ENCODE results near the gene TINCR. TPM values are rescaled to one million over a fixed set of nuclear protein-coding genes. Genes with fewer than 3 reads are reported as not detected.

Gene TINCR
- polyA plus RNA-seq, 1 donor from 2014 or later, result 2.0 TPM

DNA sequence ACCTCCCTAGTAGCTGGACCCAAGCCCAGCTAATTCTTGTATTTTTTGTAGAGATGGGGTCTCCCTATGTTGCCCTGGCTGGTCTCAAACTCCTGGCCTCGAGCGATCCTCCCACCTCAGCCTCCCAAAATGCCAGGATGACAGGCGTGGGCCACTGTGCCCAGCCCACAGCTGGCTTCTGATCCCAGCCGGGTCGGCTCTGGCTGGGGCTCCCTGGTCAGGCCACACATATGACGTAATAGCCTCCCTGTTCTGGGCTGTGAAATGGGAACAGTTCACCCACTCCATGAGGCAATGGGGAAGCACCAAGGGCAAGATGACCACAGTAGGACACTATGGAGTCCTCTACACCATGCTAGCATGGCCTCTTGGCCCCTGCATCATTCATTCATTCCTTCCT, 41.1 kb downstream of the TINCR start:
- TF ChIP-seq SMC3 (conservative IDR thresholded peaks at IDR 0.05; ENCODE audit: poor library complexity) (no peak), TAF1 (IDR thresholded peaks at IDR 0.05; ENCODE audit: low read depth) (no peak), EZH2 (IDR thresholded peaks at IDR 0.05; ENCODE audit: borderline replicate concordance, insufficient read depth, low read length, poor library complexity, severe bottlenecking) (no peak), POLR2AphosphoS5 (IDR thresholded peaks at IDR 0.05) (no peak), RAD21 (conservative IDR thresholded peaks at IDR 0.05) (no peak), MXI1 (conservative IDR thresholded peaks at IDR 0.05; ENCODE audit: poor library complexity, severe bottlenecking) (no peak), EP300 (conservative IDR thresholded peaks at IDR 0.05; ENCODE audit: poor library complexity, severe bottlenecking) (no peak)
- TF ChIP-seq, protein P1, sequence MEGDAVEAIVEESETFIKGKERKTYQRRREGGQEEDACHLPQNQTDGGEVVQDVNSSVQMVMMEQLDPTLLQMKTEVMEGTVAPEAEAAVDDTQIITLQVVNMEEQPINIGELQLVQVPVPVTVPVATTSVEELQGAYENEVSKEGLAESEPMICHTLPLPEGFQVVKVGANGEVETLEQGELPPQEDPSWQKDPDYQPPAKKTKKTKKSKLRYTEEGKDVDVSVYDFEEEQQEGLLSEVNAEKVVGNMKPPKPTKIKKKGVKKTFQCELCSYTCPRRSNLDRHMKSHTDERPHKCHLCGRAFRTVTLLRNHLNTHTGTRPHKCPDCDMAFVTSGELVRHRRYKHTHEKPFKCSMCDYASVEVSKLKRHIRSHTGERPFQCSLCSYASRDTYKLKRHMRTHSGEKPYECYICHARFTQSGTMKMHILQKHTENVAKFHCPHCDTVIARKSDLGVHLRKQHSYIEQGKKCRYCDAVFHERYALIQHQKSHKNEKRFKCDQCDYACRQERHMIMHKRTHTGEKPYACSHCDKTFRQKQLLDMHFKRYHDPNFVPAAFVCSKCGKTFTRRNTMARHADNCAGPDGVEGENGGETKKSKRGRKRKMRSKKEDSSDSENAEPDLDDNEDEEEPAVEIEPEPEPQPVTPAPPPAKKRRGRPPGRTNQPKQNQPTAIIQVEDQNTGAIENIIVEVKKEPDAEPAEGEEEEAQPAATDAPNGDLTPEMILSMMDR (IDR thresholded peaks at IDR 0.05; ENCODE audit: poor library complexity, severe bottlenecking), result no peak
- TF ChIP-seq, protein P2, sequence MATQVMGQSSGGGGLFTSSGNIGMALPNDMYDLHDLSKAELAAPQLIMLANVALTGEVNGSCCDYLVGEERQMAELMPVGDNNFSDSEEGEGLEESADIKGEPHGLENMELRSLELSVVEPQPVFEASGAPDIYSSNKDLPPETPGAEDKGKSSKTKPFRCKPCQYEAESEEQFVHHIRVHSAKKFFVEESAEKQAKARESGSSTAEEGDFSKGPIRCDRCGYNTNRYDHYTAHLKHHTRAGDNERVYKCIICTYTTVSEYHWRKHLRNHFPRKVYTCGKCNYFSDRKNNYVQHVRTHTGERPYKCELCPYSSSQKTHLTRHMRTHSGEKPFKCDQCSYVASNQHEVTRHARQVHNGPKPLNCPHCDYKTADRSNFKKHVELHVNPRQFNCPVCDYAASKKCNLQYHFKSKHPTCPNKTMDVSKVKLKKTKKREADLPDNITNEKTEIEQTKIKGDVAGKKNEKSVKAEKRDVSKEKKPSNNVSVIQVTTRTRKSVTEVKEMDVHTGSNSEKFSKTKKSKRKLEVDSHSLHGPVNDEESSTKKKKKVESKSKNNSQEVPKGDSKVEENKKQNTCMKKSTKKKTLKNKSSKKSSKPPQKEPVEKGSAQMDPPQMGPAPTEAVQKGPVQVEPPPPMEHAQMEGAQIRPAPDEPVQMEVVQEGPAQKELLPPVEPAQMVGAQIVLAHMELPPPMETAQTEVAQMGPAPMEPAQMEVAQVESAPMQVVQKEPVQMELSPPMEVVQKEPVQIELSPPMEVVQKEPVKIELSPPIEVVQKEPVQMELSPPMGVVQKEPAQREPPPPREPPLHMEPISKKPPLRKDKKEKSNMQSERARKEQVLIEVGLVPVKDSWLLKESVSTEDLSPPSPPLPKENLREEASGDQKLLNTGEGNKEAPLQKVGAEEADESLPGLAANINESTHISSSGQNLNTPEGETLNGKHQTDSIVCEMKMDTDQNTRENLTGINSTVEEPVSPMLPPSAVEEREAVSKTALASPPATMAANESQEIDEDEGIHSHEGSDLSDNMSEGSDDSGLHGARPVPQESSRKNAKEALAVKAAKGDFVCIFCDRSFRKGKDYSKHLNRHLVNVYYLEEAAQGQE (IDR thresholded peaks at IDR 0.05; ENCODE audit: borderline replicate concordance), result no peak
- no peak overlapping the region for H3K9ac ChIP-seq (ENCODE audit: low read length)
- no peak overlapping the region for H3K27ac ChIP-seq (ENCODE audit: low read length)
- H4K20me1 ChIP-seq (ENCODE audit: insufficient read depth), result no peaks in the 10 kb centered on the region
- H3K79me2 ChIP-seq (replicated peaks; ENCODE audit: insufficient read depth, low read length), result no peaks in the 10 kb centered on the region
- H3K4me3 ChIP-seq (ENCODE audit: low read length), result no peak overlapping the region
- H3K4me2 ChIP-seq (ENCODE audit: low read length), result no peak overlapping the region
- no peaks in the 10 kb centered on the region for H3F3A ChIP-seq (ENCODE audit: insufficient read depth, low read length, poor library complexity, severe bottlenecking)
- no peaks in the 10 kb centered on the region for H3K9me2 ChIP-seq (ENCODE audit: insufficient read depth, low read length)
- no peaks in the 10 kb centered on the region for H3K9me3 ChIP-seq (ENCODE audit: low read length)
- H2AFZ ChIP-seq (ENCODE audit: low read depth, low read length), result no peak overlapping the region
- no peaks in the 10 kb centered on the region for H3K36me3 ChIP-seq (ENCODE audit: insufficient read depth, low read length)
- no peaks in the 10 kb centered on the region for H3K27me3 ChIP-seq (ENCODE audit: insufficient read depth, low read depth, low read length)

DNA sequence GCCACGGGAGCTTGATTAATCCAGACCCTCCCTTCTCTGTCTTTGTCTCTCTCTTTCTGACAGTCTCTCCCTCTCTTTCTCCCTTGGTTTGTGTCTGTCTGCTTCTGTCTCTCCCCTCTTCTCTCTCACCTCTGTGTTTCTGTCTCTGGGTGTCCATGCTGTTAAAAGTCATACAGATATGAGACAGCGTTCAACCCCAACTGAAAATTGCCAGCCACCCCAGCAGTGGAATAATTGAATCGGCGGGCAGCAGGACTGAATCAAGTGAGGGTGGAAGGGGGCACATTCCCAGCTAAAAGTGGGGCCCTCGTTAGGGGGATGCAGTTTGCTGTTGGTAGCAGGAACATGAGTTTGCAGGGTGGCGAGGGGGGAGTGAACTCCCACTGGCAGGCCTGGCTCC, 43.7 kb downstream of the TINCR start:
- Histone ChIP-seq H3K79me2 (replicated peaks; ENCODE audit: insufficient read depth, low read length) (no peaks in the 10 kb centered on the region), H2AFZ (ENCODE audit: low read depth, low read length) (no peak overlapping the region), H3K27ac (ENCODE audit: low read length) (no peak overlapping the region), H3K9me2 (ENCODE audit: insufficient read depth, low read length) (no peaks in the 10 kb centered on the region), H3K9ac (ENCODE audit: low read length) (no peak overlapping the region), H4K20me1 (ENCODE audit: insufficient read depth) (no peaks in the 10 kb centered on the region), H3K36me3 (ENCODE audit: insufficient read depth, low read length) (no peaks in the 10 kb centered on the region), H3F3A (ENCODE audit: insufficient read depth, low read length, poor library complexity, severe bottlenecking) (no peaks in the 10 kb centered on the region), H3K27me3 (ENCODE audit: insufficient read depth, low read depth, low read length) (no peaks in the 10 kb centered on the region), H3K4me2 (ENCODE audit: low read length) (no peak overlapping the region), H3K4me3 (ENCODE audit: low read length) (no peak overlapping the region), H3K9me3 (ENCODE audit: low read length) (no peaks in the 10 kb centered on the region)
- TF ChIP-seq RAD21 (conservative IDR thresholded peaks at IDR 0.05) (no peak), EP300 (conservative IDR thresholded peaks at IDR 0.05; ENCODE audit: poor library complexity, severe bottlenecking) (no peak), TAF1 (IDR thresholded peaks at IDR 0.05; ENCODE audit: low read depth) (no peak), MXI1 (conservative IDR thresholded peaks at IDR 0.05; ENCODE audit: poor library complexity, severe bottlenecking) (no peak), EZH2 (IDR thresholded peaks at IDR 0.05; ENCODE audit: borderline replicate concordance, insufficient read depth, low read length, poor library complexity, severe bottlenecking) (no peak), SMC3 (conservative IDR thresholded peaks at IDR 0.05; ENCODE audit: poor library complexity) (no peak), POLR2AphosphoS5 (IDR thresholded peaks at IDR 0.05) (no peak)
- TF ChIP-seq, protein P1 (IDR thresholded peaks at IDR 0.05; ENCODE audit: poor library complexity, severe bottlenecking), result no peak
- TF ChIP-seq, protein P2 (IDR thresholded peaks at IDR 0.05; ENCODE audit: borderline replicate concordance), result no peak

All from neural cell (in vitro differentiated cells).